Thyroid gland (tissue), 4 donors: ENCODE data around the gene ZNF716. TPM values are rescaled to one million over a fixed set of nuclear protein-coding genes. Genes with fewer than 3 reads are reported as not detected.
"Not testable (repeated sequence)": the region's sequence is repeated elsewhere in the genome, so short reads cannot be mapped to it uniquely, and the experiment has no call there.

Source experiments
- DNase-seq, 2 donors: peaks; one replicate each; pipeline ENCODE4 v3.0.0-alpha.2; 2019
- H3K27ac ChIP-seq, 3 donors: fragments of 200-600 bp; sonication (generic); 1 replicate in 2 of 3; 2 replicates in 1 of 3; pipeline ENCODE4 v1.5.1; 2016 to 2019; ENCODE audit warnings: mild to moderate bottlenecking in 1 of 3, moderate library complexity in 1 of 3
- H3K27me3 ChIP-seq: fragments of 200-600 bp; sonication (generic); one replicate; pipeline ENCODE4 v1.5.1; 2019
- H3K36me3 ChIP-seq, 2 donors: fragments of 200-600 bp; sonication (generic); one replicate each; pipeline ENCODE4 v1.5.1; 2016 to 2019
- H3K4me1 ChIP-seq, 2 donors: fragments of 200-600 bp; sonication (generic); one replicate each; pipeline ENCODE4 v1.5.1; 2017 to 2019
- H3K4me3 ChIP-seq, 3 donors: fragments of 200-600 bp; sonication (generic); replicated peaks in 1 of 3; 1 replicate in 2 of 3; 2 replicates in 1 of 3; pipeline ENCODE4 v1.5.1; 2016; ENCODE audit warnings: mild to moderate bottlenecking in 1 of 3
- H3K9me3 ChIP-seq: fragments of 200-600 bp; sonication (generic); one replicate; pipeline ENCODE4 v1.5.1; 2017
- CTCF ChIP-seq, 6 experiments: fragments of 200-600 bp in 3 of 6; fragments of 450-650 bp in 3 of 6; sonication (generic) in 3 of 6; IDR thresholded peaks; one replicate each; pipeline ENCODE4 v1.5.1; 2016 to 2019; ENCODE audit warnings: antibody characterized with exemption in 6 of 6, mild to moderate bottlenecking in 2 of 6, inconsistent platforms in 1 of 6, moderate library complexity in 1 of 6
- POLR2A ChIP-seq, 2 donors: fragments of 450-650 bp; IDR thresholded peaks; one replicate each; pipeline ENCODE4 v1.6.1; 2017; ENCODE audit warnings: antibody characterized with exemption in 2 of 2, mild to moderate bottlenecking in 2 of 2, moderate library complexity in 1 of 2
- WGBS, 2 donors: methylation state at CpG; one replicate each; pipeline ENCODE4 v1.1.5; 2017; 5-methylcytosine and 5-hydroxymethylcytosine counted together
- intact Hi-C: fragments of 100-400 bp; cut with DNase I; formaldehyde crosslinking; loops from one replicate; pipeline ENCODE4 v1.15.1; 2023
- total RNA-seq, 4 donors: library from RNA; depleted of rRNA; stranded (reverse); fragments of >200 nt; gene quantifications; one replicate each; pipeline ENCODE4 v1.2.3, GENCODE V29; 2016

Gene ZNF716
- total RNA-seq, 4 donors from 2014 or later, result not detected

- intact Hi-C loops, result no loop called here
- TF ChIP-seq POLR2A (IDR thresholded peaks at IDR 0.05) (no peak), CTCF (IDR thresholded peaks at IDR 0.05) (no peak)
- DNase-seq, result no peak
- no peaks in the 10 kb centered on the region for H3K27me3 ChIP-seq
- no peaks in the 10 kb centered on the region for H3K36me3 ChIP-seq
- H3K9me3 ChIP-seq, result no peaks in the 10 kb centered on the region
- WGBS, 2 donors, result 60% methylated on average over 1 to 3 of the region's 7 CpGs
- no peak overlapping the region for H3K27ac ChIP-seq
- no peaks in the 10 kb centered on the region for H3K4me1 ChIP-seq
- no peak overlapping the region for H3K4me3 ChIP-seq
These were observed 11.7 kb upstream of the ZNF716 start for GRCh38 chr7:57438244-57438643.

DNA sequence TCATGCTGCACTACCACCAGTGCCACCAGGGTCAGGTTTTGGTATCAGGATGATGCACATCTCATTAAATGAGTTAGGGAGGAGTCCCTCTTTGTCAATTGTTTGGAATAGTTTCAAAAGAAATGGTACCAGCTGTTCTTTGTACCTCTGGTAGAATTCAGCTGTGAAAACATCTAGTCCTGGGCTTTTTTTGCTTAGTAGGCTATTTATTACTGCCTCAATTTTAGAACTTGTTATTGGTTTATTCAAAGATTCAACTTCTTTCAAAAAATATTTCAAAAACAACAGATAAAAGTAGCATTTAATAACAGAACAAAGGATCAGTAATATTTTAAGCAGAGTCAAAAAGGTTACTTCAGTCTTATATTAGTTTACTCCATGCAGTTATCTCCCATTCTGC lies 6.4 kb upstream of the ZNF716 start:
- H3K9me3 ChIP-seq, result no peaks in the 10 kb centered on the region
- no peak overlapping the region for H3K4me3 ChIP-seq
- TF ChIP-seq CTCF (IDR thresholded peaks at IDR 0.05), result no peak
- no peak for TF ChIP-seq POLR2A (IDR thresholded peaks at IDR 0.05)
- no peaks in the 10 kb centered on the region for H3K27me3 ChIP-seq
- H3K27ac ChIP-seq, result no peak overlapping the region
- H3K36me3 ChIP-seq, result no peaks in the 10 kb centered on the region
- no peak for DNase-seq
- no peaks in the 10 kb centered on the region for H3K4me1 ChIP-seq
- intact Hi-C loops, result no loop called here

GRCh38 chr7:57469186-57469828 lies 19.3 kb downstream of the ZNF716 start:
- H3K27me3 ChIP-seq, H3K9me3 ChIP-seq, H3K27ac ChIP-seq, H3K4me3 ChIP-seq, intact Hi-C loops, H3K4me1 ChIP-seq, H3K36me3 ChIP-seq, DNase-seq: not testable (repeated sequence)
- WGBS, 2 donors, result 69 to 76% methylated on average over 3 of the region's 3 CpGs

GRCh38 chr7:57480304-57480703 lies 30.3 kb downstream of the ZNF716 start:
- H3K27me3 ChIP-seq, H3K27ac ChIP-seq, H3K36me3 ChIP-seq, intact Hi-C loops, H3K9me3 ChIP-seq, H3K4me3 ChIP-seq, H3K4me1 ChIP-seq, DNase-seq: not testable (repeated sequence)

GRCh38 chr7:57485022-57485421 lies 35.0 kb downstream of the ZNF716 start:
- H3K4me1 ChIP-seq, intact Hi-C loops, H3K27me3 ChIP-seq, H3K36me3 ChIP-seq, H3K9me3 ChIP-seq, H3K4me3 ChIP-seq, DNase-seq, H3K27ac ChIP-seq: not testable (repeated sequence)
- WGBS, 2 donors, result 81 to 84% methylated on average over 16 to 17 of the region's 21 CpGs

- H3K27ac ChIP-seq, result no peak overlapping the region
- no peak for DNase-seq
- intact Hi-C loops, result no loop called here
- no peaks in the 10 kb centered on the region for H3K27me3 ChIP-seq
- TF ChIP-seq POLR2A (IDR thresholded peaks at IDR 0.05) (no peak), CTCF (IDR thresholded peaks at IDR 0.05) (no peak)
- H3K4me1 ChIP-seq, result no peaks in the 10 kb centered on the region
- WGBS, 2 donors, result 80 to 87% methylated on average over 13 of the region's 13 CpGs
- H3K4me3 ChIP-seq, result no peak overlapping the region
- H3K9me3 ChIP-seq, result no peaks in the 10 kb centered on the region
- H3K36me3 ChIP-seq, result no peaks in the 10 kb centered on the region
These were observed 38.0 kb downstream of the ZNF716 start for GRCh38 chr7:57487957-57488356.

DNA sequence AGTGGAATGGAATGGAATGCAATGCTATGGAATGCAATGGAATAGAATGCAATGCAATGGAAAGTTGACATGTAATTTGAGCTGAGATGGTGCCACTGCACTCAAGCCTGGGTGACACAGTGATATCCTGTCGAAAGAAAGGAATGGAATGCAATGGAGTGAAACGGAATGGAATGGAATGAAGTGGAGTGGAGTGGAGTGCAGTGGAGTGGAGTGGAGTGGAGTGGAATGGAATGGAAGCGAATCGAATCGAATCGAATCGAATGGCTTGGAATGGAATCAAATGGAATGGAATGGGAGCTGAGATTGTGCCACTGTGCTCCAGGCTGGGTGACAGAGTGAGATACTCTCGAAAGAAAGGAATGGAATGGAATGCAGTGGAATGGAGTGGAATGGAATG lies 45.1 kb downstream of the ZNF716 start:
- H3K4me1 ChIP-seq, H3K36me3 ChIP-seq, H3K9me3 ChIP-seq, H3K27me3 ChIP-seq, intact Hi-C loops, H3K27ac ChIP-seq, DNase-seq, H3K4me3 ChIP-seq: not testable (repeated sequence)
- WGBS, 2 donors, result 79 to 82% methylated on average over 8 of the region's 8 CpGs
